ENCODE measurements around the gene IL6ST. TPM values are rescaled to one million over a fixed set of nuclear protein-coding genes. Genes with fewer than 3 reads are reported as not detected.

The IL6ST gene
- total and polyA plus RNA-seq, 10 of the 15 experiments (the other 5 are each of a cell fraction or from before 2014, with no cell fraction given): 1.5 to 139 (median 13.0) TPM

DNA sequence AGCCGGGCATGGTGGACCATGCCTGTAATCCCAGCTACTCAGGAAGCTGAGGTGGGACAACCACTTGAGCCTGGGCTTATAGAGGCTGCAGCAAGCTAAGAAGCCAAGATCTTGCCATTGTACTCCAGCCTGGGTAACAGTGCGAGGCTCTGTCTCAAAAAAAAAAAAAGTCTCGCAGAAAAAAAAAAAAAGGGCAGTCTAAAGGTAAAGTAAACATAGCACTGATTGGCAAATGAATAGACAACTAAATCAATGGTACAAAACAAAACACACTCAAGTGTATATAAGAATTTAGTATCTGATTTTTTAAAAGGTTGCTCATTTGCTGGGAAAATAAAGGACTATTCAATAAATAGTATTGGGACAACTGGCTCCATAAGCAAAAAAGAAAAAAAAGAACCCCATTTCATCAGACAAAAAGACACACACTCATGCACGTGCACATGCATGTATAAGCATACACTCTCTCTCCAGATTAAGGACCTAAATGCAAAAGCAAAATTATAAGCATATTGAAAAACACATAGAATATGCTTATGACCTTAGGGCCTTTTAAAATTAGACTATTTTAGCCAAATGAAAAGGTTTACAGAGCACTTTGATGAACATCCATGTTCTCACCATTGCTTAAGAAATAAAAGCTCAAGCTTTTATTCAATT, 5.7 kb downstream of the IL6ST start:
- Histone ChIP-seq H3K9me3 (replicated peaks; ENCODE audit: control insufficient read depth, insufficient read depth, low read length) (0 out of 3 replicates have a peak, but pooled peaks cover 1% of the 10 kb centered on the region), H2AFZ (ENCODE audit: control insufficient read depth, low read depth, low read length) (no peak overlapping the region), H3K4me1 (ENCODE audit: control insufficient read depth, insufficient read depth, low read length) (no peaks in the 10 kb centered on the region; the same call in 1 of the 2 replicates), H3K9ac (ENCODE audit: control insufficient read depth, insufficient read depth, low read length) (no peak overlapping the region), H3K4me3 (peak overlapping the region; percentile 31), H4K20me1 (ENCODE audit: control insufficient read depth, insufficient read depth) (no peaks in the 10 kb centered on the region), H3K27ac (ENCODE audit: control insufficient read depth, insufficient read depth) (no peak overlapping the region), H3K79me2 (ENCODE audit: control insufficient read depth, insufficient read depth, low read length) (peaks cover 87% of the 10 kb centered on the region), H3K27me3 (replicated peaks in 1 of 2; ENCODE audit: control insufficient read depth in 2 of 2, insufficient read depth in 2 of 2, low read length in 1 of 2) (no peaks in the 10 kb centered on the region), H3K36me3 (ENCODE audit: control insufficient read depth in 2 of 2, insufficient read depth in 2 of 2, low read length in 1 of 2) (no peaks in the 10 kb centered on the region; a peak in 2 of 4 replicates), H3K4me2 (ENCODE audit: control insufficient read depth, insufficient read depth) (no peak overlapping the region)
- intact Hi-C loops (cut with micrococcal nuclease; ENCODE audit: unreplicated experiment): loop anchor here (10.0 kb wide), 1 partner anchor 276 kb away; no protein-coding TSS in a partner anchor
- SMC1A ChIA-PET (ENCODE audit: uncharacterized antibody, unreplicated experiment): interaction anchor here (0.7 to 9.7 kb wide), 23 partner anchors 7 to 212 kb away, joined by 3 to 89 read pairs (median 5); no protein-coding TSS in a partner anchor
- RAD21 ChIA-PET (ENCODE audit: unreplicated experiment): interaction anchor here (0.6 to 11.5 kb wide), 20 partner anchors 9 to 283 kb away, joined by 3 to 79 read pairs (median 4); no protein-coding TSS in a partner anchor
- TF ChIP-seq, protein P1, sequence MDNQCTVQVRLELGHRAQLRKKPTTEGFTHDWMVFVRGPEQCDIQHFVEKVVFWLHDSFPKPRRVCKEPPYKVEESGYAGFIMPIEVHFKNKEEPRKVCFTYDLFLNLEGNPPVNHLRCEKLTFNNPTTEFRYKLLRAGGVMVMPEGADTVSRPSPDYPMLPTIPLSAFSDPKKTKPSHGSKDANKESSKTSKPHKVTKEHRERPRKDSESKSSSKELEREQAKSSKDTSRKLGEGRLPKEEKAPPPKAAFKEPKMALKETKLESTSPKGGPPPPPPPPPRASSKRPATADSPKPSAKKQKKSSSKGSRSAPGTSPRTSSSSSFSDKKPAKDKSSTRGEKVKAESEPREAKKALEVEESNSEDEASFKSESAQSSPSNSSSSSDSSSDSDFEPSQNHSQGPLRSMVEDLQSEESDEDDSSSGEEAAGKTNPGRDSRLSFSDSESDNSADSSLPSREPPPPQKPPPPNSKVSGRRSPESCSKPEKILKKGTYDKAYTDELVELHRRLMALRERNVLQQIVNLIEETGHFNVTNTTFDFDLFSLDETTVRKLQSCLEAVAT (IDR thresholded peaks at IDR 0.05): 0 out of 2 replicates have a peak, but pooled peaks have one; percentile 17
- TF ChIP-seq BHLHE40 (IDR thresholded peaks at IDR 0.05; ENCODE audit: borderline replicate concordance in 1 of 2, low read depth in 2 of 2, low read length in 1 of 2): peak; percentile 66 to 73; a peak in 3 of 4 replicates
- TF ChIP-seq ZNF384 (IDR thresholded peaks at IDR 0.05; ENCODE audit: borderline replicate concordance, low read depth, low read length): peak; percentile 94
- no peak for TF ChIP-seq TCF7 (IDR thresholded peaks at IDR 0.05; ENCODE audit: borderline replicate concordance)
- 74% methylated on average over 4 of the region's 4 CpGs for WGBS (ENCODE audit: insufficient coverage, insufficient replicate concordance, low lambda C conversion rate, missing lambda C conversion rate)
- peak; percentile 18 for ATAC-seq
- CTCF ChIA-PET: interaction anchor here (0.8 to 1.6 kb wide), 5 partner anchors 9 to 212 kb away, joined by 3 to 9 read pairs (median 3); no protein-coding TSS in a partner anchor
- FAIRE-seq: no peak
- in situ Hi-C loops (cut with MboI): no loop called here
- DNase-seq (ENCODE audit: low read depth, low spot score): no peak
- no TSS peak for BruUV-seq (replicated peaks)
- POLR2A ChIA-PET: interaction anchor here (0.6 to 2.0 kb wide), 11 partner anchors 9 to 171 kb away, joined by 3 to 12 read pairs (median 3); no protein-coding TSS in a partner anchor
